Erythroblast (primary cell): ENCODE results near the gene HM13.
"Not testable (repeated sequence)": the region's sequence is repeated elsewhere in the genome, so short reads cannot be mapped to it uniquely, and the experiment has no call there.

Source experiments
- DNase-seq, 2 experiments: peaks; one replicate each; lab custom pipeline; 2025; lab: John Stamatoyannopoulos, UW
- GATA1 ChIP-seq: IDR thresholded peaks from 2 replicates; pipeline ENCODE4 v1.6.1; 2011; ENCODE audit warnings: low read depth, mild to moderate bottlenecking, control low read depth, low read length, moderate library complexity
- POLR2A ChIP-seq: IDR thresholded peaks from 2 replicates; pipeline ENCODE4 v1.6.1; 2011; ENCODE audit warnings: mild to moderate bottlenecking, low read length

The HM13 gene

GRCh38 chr20:31516651-31517050, 2.4 kb downstream of the HM13 start:
- no peak for DNase-seq
- TF ChIP-seq GATA1 (no peak), POLR2A (no peak)

GRCh38 chr20:31517373-31517772, 3.1 kb downstream of the HM13 start:
- TF ChIP-seq POLR2A (no peak), GATA1 (no peak)
- peak; percentile 34 to 39 for DNase-seq

GRCh38 chr20:31521267-31521666, 7.0 kb downstream of the HM13 start:
- DNase-seq, result not testable (repeated sequence)

- TF ChIP-seq GATA1 (no peak), POLR2A (no peak)
- no peak for DNase-seq
These were observed 8.5 kb downstream of the HM13 start for GRCh38 chr20:31522731-31523130.

GRCh38 chr20:31523361-31524283, 9.4 kb downstream of the HM13 start:
- no peak for DNase-seq

GRCh38 chr20:31527266-31527665, 13.0 kb downstream of the HM13 start:
- no peak for DNase-seq
- TF ChIP-seq POLR2A (no peak), GATA1 (no peak)

More at GRCh38 chr20:31523361-31524283, 9.4 kb downstream of the HM13 start:
- no peak for TF ChIP-seq POLR2A
- TF ChIP-seq GATA1, result no peak

GRCh38 chr20:31535298-31535697, 21.1 kb downstream of the HM13 start:
- no peak for DNase-seq
- TF ChIP-seq GATA1, result no peak

GRCh38 chr20:31536575-31536974, 22.3 kb downstream of the HM13 start:
- DNase-seq, result no peak
- TF ChIP-seq POLR2A (no peak), GATA1 (no peak)

- no peak for DNase-seq
These were observed 23.1 kb downstream of the HM13 start for GRCh38 chr20:31537116-31537871.

GRCh38 chr20:31537890-31538289, 23.6 kb downstream of the HM13 start:
- no peak for DNase-seq
- no peak for TF ChIP-seq POLR2A
- TF ChIP-seq GATA1, result no peak

More at GRCh38 chr20:31537116-31537871, 23.1 kb downstream of the HM13 start:
- no peak for TF ChIP-seq POLR2A
- TF ChIP-seq GATA1, result no peak

- TF ChIP-seq POLR2A, result no peak
- TF ChIP-seq GATA1, result no peak
These were observed 24.1 kb downstream of the HM13 start for GRCh38 chr20:31538326-31538725.

GRCh38 chr20:31539636-31540035, 25.4 kb downstream of the HM13 start:
- not testable (repeated sequence) for DNase-seq

More at GRCh38 chr20:31538326-31538725, 24.1 kb downstream of the HM13 start:
- DNase-seq, result no peak

GRCh38 chr20:31540406-31540805, 26.2 kb downstream of the HM13 start:
- no peak for TF ChIP-seq POLR2A
- no peak for DNase-seq

GRCh38 chr20:31542201-31542842, 28.1 kb downstream of the HM13 start:
- no peak for TF ChIP-seq GATA1
- no peak for TF ChIP-seq POLR2A
- peak in 1 of 2 experiments; percentile 12 for DNase-seq
